Measurements from ENCODE around the gene RTTN. TPM values are rescaled to one million over a fixed set of nuclear protein-coding genes. Genes with fewer than 3 reads are reported as not detected.

Gene RTTN
- total RNA-seq, 2 experiments from 2014 or later: 21.4 to 25.5 TPM

DNA sequence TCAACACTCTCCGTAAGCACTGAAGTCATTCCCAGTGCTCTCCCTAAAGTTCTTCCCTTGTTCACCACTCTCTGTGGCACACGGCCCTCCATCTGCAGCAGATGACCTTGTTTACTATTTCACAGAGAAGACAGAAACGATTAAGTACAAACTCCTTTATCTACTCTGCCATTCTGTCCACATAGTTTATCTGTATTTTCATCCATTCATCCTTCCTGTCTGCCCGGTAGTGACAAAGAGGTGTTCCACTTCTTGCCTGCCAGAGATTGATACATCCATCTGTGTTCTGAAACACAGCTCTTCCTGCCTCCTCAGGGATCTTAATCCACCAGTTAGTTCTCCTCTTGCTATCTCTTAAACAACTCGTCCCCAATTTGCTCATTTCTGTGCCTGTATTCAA lies 179.9 kb downstream of the RTTN start:
- Histone ChIP-seq H3K9me3 (ENCODE audit: control insufficient read depth in 1 of 2, insufficient read depth in 1 of 2, low read length in 2 of 2) (no peaks in the 10 kb centered on the region), H3K27ac (ENCODE audit: low read depth in 1 of 2, low read length in 2 of 2) (no peak overlapping the region), H3K4me1 (ENCODE audit: insufficient read depth, low read length) (no peaks in the 10 kb centered on the region), H3K4me3 (ENCODE audit: low read length) (no peak overlapping the region), H3K36me3 (ENCODE audit: insufficient read depth, low read length) (peaks cover 29% of the 10 kb centered on the region), H3K27me3 (ENCODE audit: control insufficient read depth in 1 of 2, insufficient read depth in 2 of 2, low read length in 2 of 2) (no peaks in the 10 kb centered on the region)
- DNase-seq (no peak), ATAC-seq (ENCODE audit: poor library complexity) (no peak)
- ChIA-PET CTCF (no interaction called here), POLR2A (no interaction called here)
- Mint-ChIP-seq H3K27me3 (no peaks in the 10 kb centered on the region), H3K9me3 (no peaks in the 10 kb centered on the region), H3K4me3 (no peak overlapping the region), H3K27ac (no peak overlapping the region), H3K36me3 (ENCODE audit: low read depth) (peaks cover 74% of the 10 kb centered on the region), H3K4me1 (ENCODE audit: low read depth) (no peaks in the 10 kb centered on the region)
- TF ChIP-seq, protein P1, sequence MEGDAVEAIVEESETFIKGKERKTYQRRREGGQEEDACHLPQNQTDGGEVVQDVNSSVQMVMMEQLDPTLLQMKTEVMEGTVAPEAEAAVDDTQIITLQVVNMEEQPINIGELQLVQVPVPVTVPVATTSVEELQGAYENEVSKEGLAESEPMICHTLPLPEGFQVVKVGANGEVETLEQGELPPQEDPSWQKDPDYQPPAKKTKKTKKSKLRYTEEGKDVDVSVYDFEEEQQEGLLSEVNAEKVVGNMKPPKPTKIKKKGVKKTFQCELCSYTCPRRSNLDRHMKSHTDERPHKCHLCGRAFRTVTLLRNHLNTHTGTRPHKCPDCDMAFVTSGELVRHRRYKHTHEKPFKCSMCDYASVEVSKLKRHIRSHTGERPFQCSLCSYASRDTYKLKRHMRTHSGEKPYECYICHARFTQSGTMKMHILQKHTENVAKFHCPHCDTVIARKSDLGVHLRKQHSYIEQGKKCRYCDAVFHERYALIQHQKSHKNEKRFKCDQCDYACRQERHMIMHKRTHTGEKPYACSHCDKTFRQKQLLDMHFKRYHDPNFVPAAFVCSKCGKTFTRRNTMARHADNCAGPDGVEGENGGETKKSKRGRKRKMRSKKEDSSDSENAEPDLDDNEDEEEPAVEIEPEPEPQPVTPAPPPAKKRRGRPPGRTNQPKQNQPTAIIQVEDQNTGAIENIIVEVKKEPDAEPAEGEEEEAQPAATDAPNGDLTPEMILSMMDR (IDR thresholded peaks at IDR 0.05): no peak
- intact Hi-C loops (cut with DNase I, micrococcal nuclease): no loop called here

DNA sequence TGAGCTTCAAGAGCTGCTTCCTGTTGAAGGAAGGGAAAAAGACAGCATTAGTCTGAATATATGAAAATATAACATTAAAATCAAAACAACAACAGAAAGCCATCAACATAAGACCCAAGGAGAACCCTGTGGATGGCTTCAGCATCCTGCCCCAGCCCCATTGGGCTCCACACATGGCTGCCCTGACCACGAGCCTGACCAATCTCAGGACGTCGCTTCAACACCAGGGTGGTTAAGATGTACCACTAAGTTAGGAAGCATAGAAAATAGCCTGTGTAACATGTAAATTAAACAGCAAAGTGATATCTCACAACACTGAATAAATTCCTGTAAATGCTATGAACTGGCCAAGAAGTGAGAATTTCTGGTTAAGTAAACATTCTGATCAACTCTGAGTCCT lies 180.7 kb downstream of the RTTN start:
- Histone ChIP-seq H3K27ac (ENCODE audit: low read depth in 1 of 2, low read length in 2 of 2) (no peak overlapping the region), H3K4me3 (ENCODE audit: low read length) (no peak overlapping the region), H3K27me3 (ENCODE audit: control insufficient read depth in 1 of 2, insufficient read depth in 2 of 2, low read length in 2 of 2) (no peaks in the 10 kb centered on the region), H3K4me1 (ENCODE audit: insufficient read depth, low read length) (no peaks in the 10 kb centered on the region), H3K9me3 (ENCODE audit: control insufficient read depth in 1 of 2, insufficient read depth in 1 of 2, low read length in 2 of 2) (no peaks in the 10 kb centered on the region), H3K36me3 (ENCODE audit: insufficient read depth, low read length) (peaks cover 31% of the 10 kb centered on the region)
- CTCF ChIA-PET: no interaction called here
- H3K9me3 Mint-ChIP-seq: no peaks in the 10 kb centered on the region
- intact Hi-C loops (cut with DNase I, micrococcal nuclease): no loop called here
- no peak overlapping the region for H3K4me3 Mint-ChIP-seq
- POLR2A ChIA-PET: no interaction called here
- TF ChIP-seq, protein P1 (IDR thresholded peaks at IDR 0.05): no peak
- peaks cover 74% of the 10 kb centered on the region for H3K36me3 Mint-ChIP-seq (ENCODE audit: low read depth)
- no peak for ATAC-seq (ENCODE audit: poor library complexity)
- H3K4me1 Mint-ChIP-seq (ENCODE audit: low read depth): no peaks in the 10 kb centered on the region
- no peak for DNase-seq
- no peaks in the 10 kb centered on the region for H3K27me3 Mint-ChIP-seq
- no peak overlapping the region for H3K27ac Mint-ChIP-seq

DNA sequence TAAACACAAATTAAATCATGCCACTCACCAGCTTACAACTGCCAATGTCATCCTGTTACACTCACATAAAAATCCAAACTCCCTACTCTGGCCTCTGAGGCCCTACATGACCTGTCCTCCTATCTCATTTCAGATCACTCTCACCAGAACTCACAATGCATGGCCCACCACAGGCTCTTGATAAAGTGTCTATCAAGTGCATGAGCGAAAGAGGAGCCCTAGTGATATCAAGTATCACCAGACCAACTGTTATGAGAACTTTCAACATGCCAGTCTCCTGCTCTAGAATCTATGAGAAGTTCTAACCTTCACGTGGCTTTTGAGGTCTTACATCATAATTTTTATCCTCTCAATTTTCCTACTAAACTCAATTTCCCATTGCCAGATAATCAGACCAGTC lies 181.4 kb downstream of the RTTN start:
- Histone ChIP-seq H3K9me3 (ENCODE audit: control insufficient read depth in 1 of 2, insufficient read depth in 1 of 2, low read length in 2 of 2) (no peaks in the 10 kb centered on the region), H3K4me3 (ENCODE audit: low read length) (no peak overlapping the region), H3K4me1 (ENCODE audit: insufficient read depth, low read length) (no peaks in the 10 kb centered on the region), H3K36me3 (ENCODE audit: insufficient read depth, low read length) (peaks cover 30% of the 10 kb centered on the region), H3K27ac (ENCODE audit: low read depth in 1 of 2, low read length in 2 of 2) (no peak overlapping the region), H3K27me3 (ENCODE audit: control insufficient read depth in 1 of 2, insufficient read depth in 2 of 2, low read length in 2 of 2) (no peaks in the 10 kb centered on the region)
- no peak overlapping the region for H3K27ac Mint-ChIP-seq
- no peaks in the 10 kb centered on the region for H3K9me3 Mint-ChIP-seq
- TF ChIP-seq, protein P1 (IDR thresholded peaks at IDR 0.05): no peak
- intact Hi-C loops (cut with DNase I, micrococcal nuclease): no loop called here
- H3K36me3 Mint-ChIP-seq (ENCODE audit: low read depth): peaks cover 74% of the 10 kb centered on the region
- ChIA-PET CTCF (no interaction called here), POLR2A (no interaction called here)
- DNase-seq (no peak), ATAC-seq (ENCODE audit: poor library complexity) (no peak)
- H3K4me3 Mint-ChIP-seq: no peak overlapping the region
- no peaks in the 10 kb centered on the region for H3K27me3 Mint-ChIP-seq
- no peaks in the 10 kb centered on the region for H3K4me1 Mint-ChIP-seq (ENCODE audit: low read depth)
